IMR-90 (cell line): ENCODE results near the gene PTPRH. TPM values are rescaled to one million over a fixed set of nuclear protein-coding genes. Genes with fewer than 3 reads are reported as not detected.
A peak's percentile ranks its signal among the peaks of the same experiment; 100 is the strongest.

Experiments used
- ATAC-seq: fragments of 200-7000 bp; cut with Tn5 transposase; 2 replicates; pipeline ENCODE4 v1.9.1; 2020; ENCODE audit warnings: low read depth, mild to moderate bottlenecking, moderate library complexity
- BruUV-seq: library from RNA; stranded (reverse); fragments of 400-500 nt; replicated peaks from 2 replicates; lab custom pipeline; 2021; lab: Mats Ljungman, UMichigan
- CTCF ChIA-PET: fragments of 300-600 bp; formaldehyde crosslinking; extraction: SDS; loops from one replicate; lab custom pipeline; 2021; ENCODE audit warnings: antibody characterized with exemption; lab: Yijun Ruan, JAX
- POLR2A ChIA-PET: fragments of 300-600 bp; sonication (Branson Sonifier 250); formaldehyde crosslinking; loops from one replicate; lab custom pipeline; 2022; ENCODE audit warnings: antibody characterized with exemption; ENCODE audit not compliant: unreplicated experiment; lab: Charles Lee
- DNase-seq: peaks from one replicate; pipeline ENCODE4 v3.0.0; 2013
- H2AFZ ChIP-seq: replicated peaks from 2 replicates; pipeline ENCODE3; 2013; ENCODE audit warnings: low read length, mild to moderate bottlenecking; ENCODE audit not compliant: poor library complexity
- H2AK5ac ChIP-seq: 2 replicates; pipeline ENCODE4 v1.6.1; 2013; ENCODE audit warnings: low read depth, low read length, inconsistent platforms
- H2AK9ac ChIP-seq: replicated peaks from 2 replicates; pipeline ENCODE3; 2013; ENCODE audit warnings: mild to moderate bottlenecking, low read depth, low read length, moderate library complexity; ENCODE audit not compliant: poor library complexity
- H2BK120ac ChIP-seq: 2 replicates; pipeline ENCODE4 v1.6.1; 2013; ENCODE audit warnings: low read depth, low read length, inconsistent platforms
- H2BK15ac ChIP-seq: 3 replicates; pipeline ENCODE4 v1.6.1; 2013; ENCODE audit warnings: low read depth, low read length, inconsistent platforms
- H2BK20ac ChIP-seq: 2 replicates; pipeline ENCODE4 v1.6.1; 2013; ENCODE audit warnings: low read depth, mild to moderate bottlenecking, inconsistent platforms, low read length, moderate library complexity
- H2BK5ac ChIP-seq: 2 replicates; pipeline ENCODE4 v1.6.1; 2013; ENCODE audit warnings: mild to moderate bottlenecking, low read depth, low read length, inconsistent platforms; ENCODE audit not compliant: poor library complexity, severe bottlenecking
- H3K14ac ChIP-seq: replicated peaks from 2 replicates; pipeline ENCODE4 v1.6.1; 2013; ENCODE audit warnings: low read depth, low read length, inconsistent platforms
- H3K18ac ChIP-seq: 2 replicates; pipeline ENCODE4 v1.6.1; 2013; ENCODE audit warnings: low read depth, low read length, control low read depth
- H3K23ac ChIP-seq: 2 replicates; pipeline ENCODE4 v1.6.1; 2013; ENCODE audit warnings: low read depth, low read length, inconsistent platforms
- H3K27ac ChIP-seq: 2 replicates; pipeline ENCODE4 v1.5.1; 2013; ENCODE audit warnings: mild to moderate bottlenecking, control low read depth, low read length; ENCODE audit not compliant: insufficient read depth
- H3K27me3 ChIP-seq: 2 replicates; pipeline ENCODE4 v1.6.1; 2013; ENCODE audit warnings: low read length; ENCODE audit not compliant: control insufficient read depth, insufficient read depth
- H3K36me3 ChIP-seq: 2 replicates; pipeline ENCODE4 v1.6.1; 2013; ENCODE audit warnings: low read length, mixed read lengths; ENCODE audit not compliant: control insufficient read depth, insufficient read depth
- H3K4ac ChIP-seq: 2 replicates; pipeline ENCODE4 v1.6.1; 2013; ENCODE audit warnings: low read depth, low read length, inconsistent platforms
- H3K4me1 ChIP-seq: 2 replicates; pipeline ENCODE4 v1.6.1; 2013; ENCODE audit warnings: low read length, mixed read lengths; ENCODE audit not compliant: control insufficient read depth, insufficient read depth
- H3K4me2 ChIP-seq: 2 replicates; pipeline ENCODE4 v1.6.1; 2013; ENCODE audit warnings: low read depth, mild to moderate bottlenecking, control low read depth, low read length, moderate library complexity
- H3K4me3 ChIP-seq: 2 replicates; pipeline ENCODE4 v1.5.1; 2013; ENCODE audit warnings: low read depth, mild to moderate bottlenecking, control low read depth, low read length, moderate library complexity; ENCODE audit not compliant: insufficient read depth
- H3K56ac ChIP-seq: 2 replicates; pipeline ENCODE4 v1.6.1; 2013; ENCODE audit warnings: low read length, inconsistent platforms; ENCODE audit not compliant: insufficient read depth; ENCODE audit errors: extremely low read depth
- H3K79me1 ChIP-seq, 2 experiments: 2 replicates each; pipeline ENCODE4 v1.6.1; 2013; ENCODE audit warnings: low read length in 2 of 2, inconsistent platforms in 1 of 2, low read depth in 1 of 2
- H3K9ac ChIP-seq: 2 replicates; pipeline ENCODE4 v1.6.1; 2013; ENCODE audit warnings: low read depth, low read length, control low read depth
- H3K9me1 ChIP-seq: 2 replicates; pipeline ENCODE4 v1.6.1; 2013; ENCODE audit warnings: low read length, inconsistent platforms; ENCODE audit not compliant: insufficient read depth
- H3K9me3 ChIP-seq: 2 replicates; pipeline ENCODE4 v1.6.1; 2013; ENCODE audit warnings: low read length; ENCODE audit not compliant: control insufficient read depth, insufficient read depth
- H4K20me1 ChIP-seq: 2 replicates; pipeline ENCODE4 v1.6.1; 2013; ENCODE audit warnings: low read length, inconsistent platforms; ENCODE audit not compliant: insufficient read depth
- H4K5ac ChIP-seq: 2 replicates; pipeline ENCODE4 v1.6.1; 2013; ENCODE audit warnings: mild to moderate bottlenecking, low read depth, low read length, control low read depth
- H4K8ac ChIP-seq, 2 experiments: 2 replicates each; pipeline ENCODE4 v1.6.1; 2013; ENCODE audit warnings: low read depth in 2 of 2, low read length in 2 of 2, control low read depth in 1 of 2, inconsistent platforms in 1 of 2
- H4K91ac ChIP-seq: 2 replicates; pipeline ENCODE4 v1.6.1; 2013; ENCODE audit warnings: low read depth, low read length, inconsistent platforms; ENCODE audit not compliant: insufficient read depth
- BHLHE40 ChIP-seq: fragments of 150-350 bp; IDR thresholded peaks from 2 replicates; pipeline ENCODE4 v1.6.1; 2016; ENCODE audit warnings: mild to moderate bottlenecking, low read depth, low read length
- CEBPB ChIP-seq: IDR thresholded peaks from 2 replicates; pipeline ENCODE4 v1.6.1; 2012; ENCODE audit warnings: low read depth, low read length, improper control_type of control experiment
- CHD1 ChIP-seq: IDR thresholded peaks from 2 replicates; pipeline ENCODE4 v1.6.1; 2012; ENCODE audit warnings: low read depth, low read length, improper control_type of control experiment
- CTCF ChIP-seq: conservative IDR thresholded peaks from 2 replicates; pipeline ENCODE4 v1.5.1; 2012; ENCODE audit warnings: mild to moderate bottlenecking, low read depth, low read length, improper control_type of control experiment
- ELK1 ChIP-seq: fragments of 150-350 bp; IDR thresholded peaks from 2 replicates; pipeline ENCODE4 v1.6.1; 2016; ENCODE audit warnings: low read depth, mild to moderate bottlenecking, low read length, moderate library complexity, borderline replicate concordance
- MAZ ChIP-seq: IDR thresholded peaks from 2 replicates; pipeline ENCODE4 v1.6.1; 2012; ENCODE audit warnings: low read depth, mild to moderate bottlenecking, low read length, improper control_type of control experiment, moderate library complexity, borderline replicate concordance
- MXI1 ChIP-seq: IDR thresholded peaks from 2 replicates; pipeline ENCODE4 v1.6.1; 2012; ENCODE audit warnings: low read depth, mild to moderate bottlenecking, low read length, moderate library complexity, borderline replicate concordance
- NFE2L2 ChIP-seq: fragments of 150-350 bp; IDR thresholded peaks from 2 replicates; pipeline ENCODE4 v1.6.1; 2016; ENCODE audit warnings: low read depth, mild to moderate bottlenecking, low read length
- POLR2A ChIP-seq: IDR thresholded peaks from 2 replicates; pipeline ENCODE4 v1.6.1; 2012; ENCODE audit warnings: mild to moderate bottlenecking, low read depth, low read length
- RAD21 ChIP-seq: IDR thresholded peaks from 2 replicates; pipeline ENCODE4 v1.6.1; 2012; ENCODE audit warnings: low read length, improper control_type of control experiment
- RCOR1 ChIP-seq: IDR thresholded peaks from 2 replicates; pipeline ENCODE4 v1.6.1; 2012; ENCODE audit warnings: mild to moderate bottlenecking, low read length, improper control_type of control experiment; ENCODE audit not compliant: insufficient replicate concordance
- RFX5 ChIP-seq: IDR thresholded peaks from 2 replicates; pipeline ENCODE4 v1.8.0; 2012; ENCODE audit warnings: low read depth, mild to moderate bottlenecking, low read length, moderate library complexity
- USF2 ChIP-seq: fragments of 150-350 bp; IDR thresholded peaks from 2 replicates; pipeline ENCODE4 v1.6.1; 2017; ENCODE audit warnings: mild to moderate bottlenecking, antibody characterized with exemption, low read length, low read depth
- WGBS, 2 experiments: methylation state at CpG; one replicate each; pipeline versions ENCODE4 v1.1.5 to v1.1.7; 2013; ENCODE audit warnings: missing lambda C conversion rate in 2 of 2; ENCODE audit not compliant: insufficient read length in 1 of 2; ENCODE audit errors: extremely low coverage in 2 of 2; 5-methylcytosine and 5-hydroxymethylcytosine counted together
- dilution Hi-C: fragments of 300-500 bp; cut with HindIII; formaldehyde crosslinking; loops from one replicate; pipeline ENCODE4 v1.14.3; 2018; ENCODE audit warnings: low sequenced_read_pairs; ENCODE audit not compliant: unreplicated experiment
- in situ Hi-C: fragments of 300-500 bp; cut with MboI; formaldehyde crosslinking; loops from 3 replicates; pipeline ENCODE4 v1.14.3; 2019; ENCODE audit warnings: low sequenced_read_pairs, inconsistent platforms, mixed read lengths
- intact Hi-C: fragments of 100-400 bp; cut with micrococcal nuclease; formaldehyde crosslinking; loops from 2 replicates; pipeline ENCODE4 v1.10.0; 2022
- polyA plus RNA-seq, 3 experiments: library from polyadenylated mRNA; depleted of rRNA; stranded (reverse); fragments of >200 nt; gene quantifications; 2 replicates each; pipeline ENCODE4 v1.2.3, GENCODE V29; 2012; ENCODE audit warnings: low replicate concordance in 1 of 3
- total RNA-seq: library from RNA; depleted of rRNA; stranded (reverse); fragments of >200 nt; gene quantifications from 2 replicates; pipeline ENCODE4 v1.2.3, GENCODE V29; 2012

Gene PTPRH
- total and polyA plus RNA-seq, 2 of the 4 experiments (the other 2 are of a cell fraction): 1.3 to 3.4 TPM

- H3K9me1 ChIP-seq: peaks cover 23% of the 10 kb centered on the region
- no peak overlapping the region for H3K4me3 ChIP-seq
- H3K79me1 ChIP-seq: peaks cover 12 to 89% of the 10 kb centered on the region in 2 experiments
- H2BK15ac ChIP-seq: no peak overlapping the region
- no peaks in the 10 kb centered on the region for H3K9me3 ChIP-seq
- ChIA-PET CTCF (no interaction called here), POLR2A (no interaction called here)
- H3K36me3 ChIP-seq: peaks cover 17% of the 10 kb centered on the region
- TF ChIP-seq USF2 (no peak), RCOR1 (no peak), NFE2L2 (no peak), CTCF (no peak), MXI1 (no peak), CEBPB (no peak), RFX5 (no peak), BHLHE40 (no peak), POLR2A (no peak), MAZ (no peak), RAD21 (no peak), CHD1 (no peak), ELK1 (no peak)
- 0 out of 2 replicates have a peak, but pooled peaks cover 1% of the 10 kb centered on the region for H3K4me1 ChIP-seq
- H3K56ac ChIP-seq: no peak overlapping the region
- H4K20me1 ChIP-seq: peaks cover 87% of the 10 kb centered on the region
- no peak overlapping the region for H3K18ac ChIP-seq
- H2BK120ac ChIP-seq: no peak overlapping the region
- H4K91ac ChIP-seq: no peak overlapping the region
- no peak overlapping the region for H2AK5ac ChIP-seq
- 93% methylated on average over 7 of the region's 11 CpGs; no CpG with 5 or more reads in 1 of the 2 experiments for WGBS, 2 experiments
- DNase-seq (no peak), ATAC-seq (no peak)
- no peak overlapping the region for H3K14ac ChIP-seq
- H3K9ac ChIP-seq: no peak overlapping the region
- dilution Hi-C loops: no loop called here
- H3K4me2 ChIP-seq: no peak overlapping the region
- H2BK20ac ChIP-seq: no peak overlapping the region
- peak overlapping the region; percentile 41 for H2AFZ ChIP-seq
- no peak overlapping the region for H4K8ac ChIP-seq
- intact Hi-C loops: no loop called here
- H3K27me3 ChIP-seq: no peaks in the 10 kb centered on the region
- in situ Hi-C loops: no loop called here
- H3K27ac ChIP-seq: no peak overlapping the region
- no TSS peak for BruUV-seq
- no peak overlapping the region for H3K23ac ChIP-seq
- no peak overlapping the region for H2BK5ac ChIP-seq
- H2AK9ac ChIP-seq: peak overlapping the region; percentile 37
- H3K4ac ChIP-seq: no peak overlapping the region
- H4K5ac ChIP-seq: no peak overlapping the region
These were observed 40.5 kb upstream of the PTPRH start for GRCh38 chr19:55249841-55250240.
